ENCODE measurements around the gene FAAP20. TPM values are rescaled to one million over a fixed set of nuclear protein-coding genes. Genes with fewer than 3 reads are reported as not detected.

The FAAP20 gene, protein sequence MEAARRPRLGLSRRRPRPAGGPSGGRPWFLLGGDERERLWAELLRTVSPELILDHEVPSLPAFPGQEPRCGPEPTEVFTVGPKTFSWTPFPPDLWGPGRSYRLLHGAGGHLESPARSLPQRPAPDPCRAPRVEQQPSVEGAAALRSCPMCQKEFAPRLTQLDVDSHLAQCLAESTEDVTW
- 38.3 TPM for total RNA-seq

DNA sequence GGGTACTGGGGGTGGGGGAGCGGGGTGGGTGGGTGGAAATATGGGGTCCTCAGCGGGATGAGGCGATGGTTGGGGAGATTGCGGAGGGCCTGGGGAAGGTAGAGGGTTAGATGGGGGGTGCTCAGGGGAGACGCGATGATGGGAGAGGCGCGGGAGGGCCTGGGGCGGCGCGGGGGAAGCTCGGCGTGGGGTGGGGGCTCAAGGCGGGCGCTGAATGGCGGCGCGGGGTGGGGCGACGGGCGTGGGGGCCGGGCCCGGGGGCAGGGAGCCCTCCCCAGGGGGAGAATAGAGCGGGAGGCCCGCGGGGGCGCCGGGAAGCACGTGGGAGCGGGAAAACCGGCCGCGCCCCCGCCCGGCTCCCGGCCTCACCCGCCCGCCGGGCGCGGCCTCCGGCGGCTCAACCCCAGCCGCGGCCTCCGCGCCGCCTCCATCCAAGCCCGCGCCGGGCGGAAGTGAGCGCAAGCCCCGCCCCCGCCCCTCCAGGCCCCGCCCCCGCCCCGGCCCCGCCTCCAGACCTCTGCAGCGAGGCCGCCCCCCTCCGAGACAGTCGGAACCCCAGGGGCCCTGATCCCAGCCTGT is at the start of gene FAAP20:
Gene FAAP20, minus strand, starts transcription at position 454 of the 579 bp plus-strand sequence. Its CDS starts 23 bp downstream, at position 431.
- TF ChIP-seq, protein P1, sequence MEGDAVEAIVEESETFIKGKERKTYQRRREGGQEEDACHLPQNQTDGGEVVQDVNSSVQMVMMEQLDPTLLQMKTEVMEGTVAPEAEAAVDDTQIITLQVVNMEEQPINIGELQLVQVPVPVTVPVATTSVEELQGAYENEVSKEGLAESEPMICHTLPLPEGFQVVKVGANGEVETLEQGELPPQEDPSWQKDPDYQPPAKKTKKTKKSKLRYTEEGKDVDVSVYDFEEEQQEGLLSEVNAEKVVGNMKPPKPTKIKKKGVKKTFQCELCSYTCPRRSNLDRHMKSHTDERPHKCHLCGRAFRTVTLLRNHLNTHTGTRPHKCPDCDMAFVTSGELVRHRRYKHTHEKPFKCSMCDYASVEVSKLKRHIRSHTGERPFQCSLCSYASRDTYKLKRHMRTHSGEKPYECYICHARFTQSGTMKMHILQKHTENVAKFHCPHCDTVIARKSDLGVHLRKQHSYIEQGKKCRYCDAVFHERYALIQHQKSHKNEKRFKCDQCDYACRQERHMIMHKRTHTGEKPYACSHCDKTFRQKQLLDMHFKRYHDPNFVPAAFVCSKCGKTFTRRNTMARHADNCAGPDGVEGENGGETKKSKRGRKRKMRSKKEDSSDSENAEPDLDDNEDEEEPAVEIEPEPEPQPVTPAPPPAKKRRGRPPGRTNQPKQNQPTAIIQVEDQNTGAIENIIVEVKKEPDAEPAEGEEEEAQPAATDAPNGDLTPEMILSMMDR (IDR thresholded peaks at IDR 0.05): no peak
- Histone ChIP-seq H3K36me3 (no peaks in the 10 kb centered on the region), H3K4me3 (peak within 1 kb of the TSS; percentile 58 to 85), H3K27me3 (no peaks in the 10 kb centered on the region), H3K27ac (peak within 1 kb of the TSS; percentile 94 to 97), H3K4me1 (peaks cover 30 to 51% of the 10 kb centered on the region in 2 donors), H3K9me3 (no peaks in the 10 kb centered on the region)
- no peak for DNase-seq (ENCODE audit: low spot score in 2 of 2)
- intact Hi-C loops (cut with DNase I): loop anchor here (2.0 to 5.0 kb wide), 3 partner anchors 196 to 393 kb away; partner anchors contain the start of genes MORN1, PANK4, PRXL2B and RER1

DNA sequence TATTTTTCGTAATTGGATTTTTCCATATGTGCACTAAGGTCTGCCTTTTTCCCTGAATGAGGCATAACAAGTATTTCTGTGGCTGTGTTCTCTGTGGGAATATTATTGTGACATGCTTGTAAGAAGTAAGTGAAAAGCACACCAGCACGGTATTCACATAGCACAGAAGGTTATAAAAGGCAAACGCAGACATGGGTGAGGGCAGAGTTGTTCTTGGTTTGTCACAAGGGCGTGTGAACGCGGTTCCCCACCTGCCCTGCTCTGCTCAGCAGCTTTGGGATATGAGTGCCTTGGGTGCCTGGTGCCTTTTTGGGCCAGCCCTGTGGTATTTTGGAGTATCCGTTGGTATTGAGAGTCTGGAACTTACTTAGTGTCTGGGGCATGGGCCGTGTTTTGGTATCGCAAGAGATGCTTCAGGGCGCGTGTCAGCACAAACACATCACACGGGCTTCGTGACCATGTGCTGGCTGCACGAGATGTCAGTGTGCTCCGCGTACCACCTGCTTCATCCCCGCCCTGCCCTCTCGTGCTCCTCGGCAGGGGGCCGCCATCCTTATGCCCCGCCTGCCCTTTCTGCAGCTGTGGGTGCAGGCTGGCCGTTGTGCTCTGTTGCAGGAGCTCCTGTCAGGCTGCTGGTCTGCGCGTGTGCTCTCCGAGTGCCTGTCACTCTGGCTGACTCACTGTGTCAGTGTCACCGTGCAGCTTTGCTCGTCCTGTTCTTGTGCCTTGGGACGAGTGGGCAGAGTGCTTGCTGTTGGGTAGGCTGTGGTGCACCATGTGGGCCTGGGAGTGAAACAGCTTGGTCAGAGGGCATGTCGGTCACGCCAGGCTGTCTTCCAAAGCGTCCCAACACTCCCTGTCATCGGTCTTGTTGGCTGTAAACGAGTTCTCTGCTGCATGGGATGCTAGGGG is 48.5 kb upstream of the FAAP20 start:
- H3K4me3 ChIP-seq: peak overlapping the region in 1 of 2 donors; percentile 27
- peak overlapping the region in 1 of 2 donors; percentile 85 for H3K27ac ChIP-seq
- peaks cover 0 to 4% of the 10 kb centered on the region in 2 donors for H3K36me3 ChIP-seq
- TF ChIP-seq, protein P1 (IDR thresholded peaks at IDR 0.05): no peak
- H3K9me3 ChIP-seq: no peaks in the 10 kb centered on the region
- intact Hi-C loops (cut with DNase I): no loop called here
- no peaks in the 10 kb centered on the region for H3K27me3 ChIP-seq
- no peak for DNase-seq (ENCODE audit: low spot score in 2 of 2)
- peaks cover 52 to 81% of the 10 kb centered on the region in 2 donors for H3K4me1 ChIP-seq

DNA sequence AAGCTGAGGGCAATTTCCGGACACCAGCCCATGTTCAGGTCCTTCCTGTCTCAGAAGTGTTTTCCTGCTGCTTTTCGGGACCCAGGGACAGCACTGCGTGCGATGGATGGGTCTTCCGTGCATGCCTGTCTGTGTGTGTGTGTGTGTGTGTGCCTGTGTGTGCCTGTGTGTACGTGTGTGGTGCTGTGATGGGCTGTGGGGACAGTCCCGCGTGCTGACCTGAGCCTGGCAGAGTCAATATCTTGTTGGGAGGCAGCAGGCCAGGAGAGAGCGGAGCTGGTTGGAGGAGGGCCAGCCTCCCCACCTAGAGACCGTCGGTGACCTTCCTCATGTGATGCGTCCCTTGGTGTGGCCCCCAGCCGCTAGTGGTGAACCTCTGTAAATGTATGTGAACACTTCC is 47.2 kb upstream of the FAAP20 start:
- Histone ChIP-seq H3K27ac (peak overlapping the region; percentile 7 to 85), H3K4me1 (peaks cover 55 to 81% of the 10 kb centered on the region in 2 donors), H3K27me3 (no peaks in the 10 kb centered on the region), H3K36me3 (peaks cover 0 to 4% of the 10 kb centered on the region in 2 donors), H3K9me3 (no peaks in the 10 kb centered on the region), H3K4me3 (no peak overlapping the region)
- intact Hi-C loops (cut with DNase I): no loop called here
- TF ChIP-seq, protein P1 (IDR thresholded peaks at IDR 0.05): no peak
- no peak for DNase-seq (ENCODE audit: low spot score in 2 of 2)

DNA sequence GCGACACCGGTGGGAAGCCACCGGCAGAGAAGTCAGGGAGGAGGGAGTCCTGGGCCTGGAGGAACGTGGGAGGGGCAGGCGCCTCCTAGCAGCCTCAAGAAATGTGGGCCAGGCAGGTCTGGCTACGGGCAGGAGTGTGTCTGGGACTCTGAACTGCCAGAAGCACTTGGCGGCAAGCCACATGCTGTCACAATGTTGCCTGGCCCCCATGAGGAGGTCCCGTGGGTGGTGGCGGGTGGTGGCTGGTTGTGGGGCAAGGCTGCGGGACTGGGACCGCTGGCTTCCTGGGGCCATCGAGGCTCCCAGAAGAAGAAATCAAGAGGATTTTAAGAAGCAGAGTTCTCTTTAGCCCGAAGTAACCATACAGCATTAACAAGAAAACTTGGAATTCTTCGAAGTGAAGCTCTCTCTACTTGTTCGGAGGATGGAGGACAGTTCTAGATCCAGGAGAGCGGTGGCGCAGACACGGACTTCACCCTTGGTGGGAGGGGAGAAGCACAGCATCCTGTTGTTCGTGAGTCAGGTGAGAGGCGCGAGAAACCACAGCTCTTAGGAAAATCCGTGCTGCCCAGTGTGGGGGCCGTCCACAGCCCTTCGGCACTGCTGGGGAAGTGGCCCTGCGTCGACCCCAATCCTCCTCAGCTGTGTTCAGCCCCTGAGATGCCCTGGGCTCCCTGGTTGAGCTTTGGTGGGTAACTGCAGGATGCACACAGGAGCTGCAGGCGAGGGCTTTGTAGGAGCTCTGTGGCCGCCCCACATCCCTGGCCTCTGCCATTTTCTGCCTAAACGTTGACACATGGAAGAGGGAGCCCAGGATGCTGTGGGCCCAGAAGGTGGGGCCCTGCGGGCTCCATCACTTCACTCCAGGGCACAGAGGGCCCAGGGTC is 45.9 kb upstream of the FAAP20 start:
- TF ChIP-seq, protein P1 (IDR thresholded peaks at IDR 0.05): no peak
- intact Hi-C loops (cut with DNase I): no loop called here
- no peaks in the 10 kb centered on the region for H3K9me3 ChIP-seq
- H3K27ac ChIP-seq: peak overlapping the region; percentile 85 to 93
- peaks cover 57 to 81% of the 10 kb centered on the region in 2 donors for H3K4me1 ChIP-seq
- H3K4me3 ChIP-seq: peak overlapping the region; percentile 24 to 78
- peaks cover 0 to 4% of the 10 kb centered on the region in 2 donors for H3K36me3 ChIP-seq
- H3K27me3 ChIP-seq: no peaks in the 10 kb centered on the region
- peak; percentile 47 to 90 for DNase-seq (ENCODE audit: low spot score in 2 of 2)
